Measurements from ENCODE around the gene USP47.

The USP47 gene

DNA sequence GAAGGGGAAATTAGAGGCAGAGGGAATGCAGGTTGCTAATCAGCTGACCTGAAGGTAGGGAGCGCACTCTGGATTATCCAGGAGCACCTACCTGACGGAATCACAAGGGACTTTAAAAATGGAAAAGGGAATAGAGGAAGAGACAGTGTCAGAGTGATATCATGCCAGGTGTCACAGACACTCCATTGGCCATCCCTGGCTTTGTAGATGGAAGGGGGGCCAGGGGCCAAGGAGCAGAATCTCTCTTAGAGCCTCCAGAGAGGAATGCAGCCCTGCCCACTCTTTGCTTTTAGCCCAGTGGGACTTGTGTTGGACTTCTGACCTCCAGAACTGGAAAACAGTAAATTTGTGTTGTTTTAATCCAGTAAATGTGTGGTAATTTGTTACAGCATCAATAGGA is 128.8 kb downstream of the USP47 start:
- DNase-seq: peak in 5 of 42 donors; percentile 9 to 40 (median 17)
- intact Hi-C loops (cut with DNase I): no loop called here

DNA sequence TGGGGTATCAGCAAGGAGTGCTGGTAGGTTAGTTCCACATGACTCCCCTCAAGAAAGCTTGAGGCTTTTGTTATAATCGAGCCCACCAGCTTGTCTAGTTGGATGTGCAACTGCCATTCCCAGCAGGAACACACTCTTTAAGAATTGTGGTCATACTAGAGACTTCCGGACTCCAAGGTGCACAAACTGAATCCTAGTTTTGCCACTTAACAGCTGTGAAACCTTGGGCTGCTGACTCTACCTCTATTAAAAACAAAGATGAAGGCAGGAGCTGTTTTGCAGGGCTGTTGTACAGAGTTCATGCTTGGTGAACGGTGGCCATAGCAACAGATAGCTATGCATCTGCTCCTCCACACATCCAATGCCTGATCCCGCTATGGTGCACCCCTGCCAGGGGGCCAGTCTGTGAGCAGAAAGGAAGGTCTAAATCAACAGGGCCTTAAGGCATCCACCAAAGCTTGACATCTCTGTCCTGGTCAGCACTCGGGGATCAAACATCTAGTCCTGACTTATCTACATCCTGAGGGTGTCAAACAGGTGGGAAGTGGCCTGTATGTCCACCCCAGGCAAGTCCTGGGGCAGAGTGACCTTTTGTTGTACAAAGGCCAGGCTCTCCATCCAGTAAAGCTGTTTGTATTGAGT is 130.3 kb downstream of the USP47 start:
- DNase-seq: peak in 12 of 42 donors; percentile 3 to 55 (median 26)
- intact Hi-C loops (cut with DNase I): no loop called here

DNA sequence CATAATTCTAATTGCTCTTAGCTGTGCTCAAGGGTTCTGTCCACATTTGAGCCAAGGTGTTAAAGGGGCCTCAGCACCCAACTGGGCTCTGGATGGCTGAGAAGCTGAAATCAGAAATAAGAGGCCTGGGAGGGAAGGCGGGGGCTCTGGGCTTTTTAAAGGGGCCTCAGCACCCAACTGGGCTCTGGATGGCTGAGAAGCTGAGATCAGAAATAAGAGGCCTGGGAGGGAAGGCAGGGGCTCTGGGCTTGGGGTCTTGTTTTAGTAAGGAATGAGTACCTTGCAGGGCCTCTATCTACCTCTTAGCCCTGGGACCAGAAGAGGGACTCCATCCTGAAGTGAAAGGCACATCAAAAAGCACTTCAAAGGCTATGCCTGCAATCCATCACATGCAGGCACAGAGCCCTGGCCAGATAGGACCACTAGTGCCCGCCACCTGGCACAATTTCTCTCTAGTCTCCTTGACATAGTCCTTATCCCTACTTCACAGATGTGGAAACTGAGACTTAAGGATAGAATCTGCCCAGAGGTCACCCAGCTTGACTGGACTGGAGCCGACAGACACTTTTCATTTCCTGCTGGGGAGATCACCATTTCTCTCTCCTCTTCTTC is 131.1 kb downstream of the USP47 start:
- intact Hi-C loops (cut with DNase I): no loop called here
- DNase-seq: peak in 5 of 42 donors; percentile 1 to 27 (median 3)

DNA sequence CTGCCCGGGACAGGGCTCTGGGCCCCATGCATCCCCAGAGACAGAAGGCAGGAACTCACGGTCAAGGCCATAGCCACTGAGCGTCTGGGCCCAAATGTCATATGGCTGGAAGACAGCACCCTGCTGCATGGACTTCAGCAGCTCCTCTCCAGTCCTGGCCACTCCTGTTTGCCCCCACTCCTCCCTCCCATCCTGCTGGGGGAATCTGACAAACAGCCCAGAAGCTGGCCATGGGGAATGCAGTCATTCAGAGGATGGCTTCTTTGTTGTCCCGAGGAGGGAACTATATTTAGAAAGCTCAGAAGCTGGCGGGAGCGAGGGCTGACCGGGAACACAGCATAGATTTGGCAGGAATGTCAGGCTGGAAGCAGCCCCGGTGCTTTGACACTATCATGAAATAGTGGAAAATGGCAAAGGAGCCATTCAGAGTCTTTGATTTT is 131.6 kb downstream of the USP47 start:
- DNase-seq: peak in 41 of 42 donors; percentile 47 to 91 (median 70)
- intact Hi-C loops (cut with DNase I): no loop called here

DNA sequence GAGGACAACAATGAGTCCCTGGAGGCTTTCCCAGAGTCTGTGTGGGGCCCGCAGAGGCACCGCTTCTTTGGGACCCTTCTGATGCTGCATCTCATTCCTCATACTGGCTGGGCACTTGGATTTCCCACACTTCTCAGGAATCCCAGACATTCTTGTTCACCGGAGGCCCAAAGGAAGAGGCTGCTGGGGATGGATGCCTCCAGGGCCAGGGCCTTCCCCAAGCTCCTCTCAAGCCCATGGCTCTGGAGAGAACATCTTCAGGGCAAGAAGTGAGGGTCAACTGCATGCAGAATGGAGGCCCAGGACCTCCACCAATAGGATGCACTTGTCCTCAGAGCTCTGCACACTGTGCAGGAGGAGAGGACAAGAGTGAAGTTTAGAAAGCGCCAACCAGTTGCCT is 132.1 kb downstream of the USP47 start:
- DNase-seq: peak in 7 of 42 donors; percentile 1 to 41 (median 9)
- intact Hi-C loops (cut with DNase I): no loop called here

DNA sequence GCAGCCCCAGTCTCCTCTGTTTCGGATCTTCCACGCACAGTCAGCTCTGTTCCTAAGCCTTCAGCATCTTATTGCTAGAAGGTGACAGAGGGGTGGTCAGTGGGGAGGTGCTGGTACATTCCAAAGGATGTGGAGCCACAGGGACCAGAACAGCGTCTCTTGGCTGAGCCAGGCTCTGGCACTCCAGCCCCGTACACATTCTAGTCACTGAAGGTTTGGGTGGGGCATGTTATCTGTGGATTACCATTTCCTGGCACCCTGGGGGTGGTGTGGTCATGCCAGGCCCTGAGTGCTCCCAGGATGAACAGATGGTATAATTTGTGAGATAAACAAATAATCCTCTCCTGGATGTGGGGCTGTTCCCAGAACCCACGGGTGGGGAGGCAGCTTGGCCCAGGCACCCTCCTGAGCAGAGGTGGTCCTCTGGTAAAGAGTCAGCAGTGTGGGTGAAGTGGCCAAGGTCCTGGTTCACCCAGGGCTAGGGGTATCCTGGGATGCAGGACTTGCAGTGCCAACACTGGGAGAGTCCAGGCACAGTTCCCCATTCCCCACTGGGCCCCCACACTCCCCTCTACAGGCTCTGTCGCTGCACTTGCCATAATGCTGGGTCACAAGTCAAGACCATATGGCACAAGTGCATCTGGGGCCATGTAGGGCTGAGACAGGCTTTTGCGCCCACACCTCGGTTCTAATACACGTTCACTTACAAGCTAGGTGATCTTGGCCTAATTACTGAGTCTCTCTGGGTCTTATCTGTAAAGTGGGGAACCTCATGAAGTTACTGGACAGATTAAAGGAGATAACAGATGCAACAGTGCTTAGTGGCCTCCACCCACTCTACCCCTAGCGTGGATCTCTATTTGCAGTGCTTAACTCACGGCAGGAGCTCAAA is 133.7 kb downstream of the USP47 start:
- intact Hi-C loops (cut with DNase I): no loop called here
- DNase-seq: peak in 10 of 42 donors; percentile 0 to 38 (median 12)

DNA sequence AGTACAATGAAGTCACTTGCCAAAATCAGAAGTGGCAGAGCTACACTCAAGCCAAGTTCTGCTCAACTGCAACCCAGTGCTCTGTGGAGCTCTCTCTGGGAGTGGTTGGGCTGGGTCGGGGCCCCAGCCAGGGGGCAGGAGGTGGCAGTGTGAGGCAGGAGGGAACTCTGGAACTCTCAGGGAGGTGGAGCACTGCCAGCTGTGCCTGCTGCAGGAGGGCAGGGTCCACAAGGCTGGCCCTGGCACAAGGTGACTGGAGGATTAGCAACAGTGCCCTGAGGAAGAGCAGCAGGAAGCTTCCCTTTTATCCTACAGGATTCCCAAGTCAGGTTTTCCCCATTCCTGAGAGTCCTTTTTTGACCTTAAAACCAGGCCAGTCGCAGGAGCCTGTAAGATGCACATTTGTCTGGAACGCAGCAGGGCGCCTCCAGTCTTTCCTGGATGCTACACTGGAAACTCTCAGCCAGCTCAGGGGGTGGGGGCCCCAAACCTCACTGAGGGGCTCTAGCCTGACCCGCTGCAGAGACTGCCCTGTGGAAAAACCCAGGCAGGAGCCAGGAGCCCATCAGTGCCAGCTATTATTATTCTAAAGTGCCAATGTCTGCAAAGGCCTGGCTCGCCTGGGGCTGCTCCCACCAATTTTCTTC is 134.8 kb downstream of the USP47 start:
- peak in 14 of 42 donors; percentile 1 to 46 (median 17) for DNase-seq
- intact Hi-C loops (cut with DNase I): no loop called here

DNA sequence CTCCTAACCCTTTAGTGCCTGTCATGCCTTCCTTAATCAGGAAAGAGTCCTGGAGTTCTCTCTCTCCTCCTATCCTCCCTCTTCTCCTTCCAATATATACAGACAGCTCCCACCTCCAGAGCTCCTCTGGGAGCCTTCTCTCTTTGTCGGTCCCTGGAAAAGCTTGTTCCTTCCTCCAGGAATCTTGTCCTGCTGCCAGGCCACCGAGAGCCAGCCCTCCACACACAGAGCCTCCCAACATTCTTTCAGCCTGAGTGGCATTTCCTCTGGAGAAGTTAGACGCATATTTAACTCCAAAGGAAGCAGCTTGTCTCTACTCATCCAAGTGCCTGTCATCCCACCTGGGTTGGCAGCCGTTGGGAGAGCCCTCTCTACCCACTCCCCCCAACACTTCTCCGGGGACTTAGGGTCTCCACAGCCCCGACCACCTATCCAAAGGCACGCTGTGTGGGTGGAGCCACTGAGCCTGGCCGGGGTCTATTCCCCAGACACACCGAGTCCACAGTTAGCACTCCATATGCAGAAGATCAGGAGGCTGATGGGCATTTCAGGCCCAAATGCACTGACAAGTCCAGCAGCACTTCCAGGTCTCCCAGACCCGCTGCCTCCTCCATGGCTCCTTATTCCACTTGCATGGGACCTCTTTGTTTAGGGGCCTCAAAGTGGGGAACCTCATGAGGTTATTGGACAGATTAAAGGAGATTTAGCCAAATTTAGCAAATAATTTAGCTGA is 135.6 kb downstream of the USP47 start:
- DNase-seq: peak in 12 of 42 donors; percentile 2 to 46 (median 18)
- intact Hi-C loops (cut with DNase I): no loop called here

DNA sequence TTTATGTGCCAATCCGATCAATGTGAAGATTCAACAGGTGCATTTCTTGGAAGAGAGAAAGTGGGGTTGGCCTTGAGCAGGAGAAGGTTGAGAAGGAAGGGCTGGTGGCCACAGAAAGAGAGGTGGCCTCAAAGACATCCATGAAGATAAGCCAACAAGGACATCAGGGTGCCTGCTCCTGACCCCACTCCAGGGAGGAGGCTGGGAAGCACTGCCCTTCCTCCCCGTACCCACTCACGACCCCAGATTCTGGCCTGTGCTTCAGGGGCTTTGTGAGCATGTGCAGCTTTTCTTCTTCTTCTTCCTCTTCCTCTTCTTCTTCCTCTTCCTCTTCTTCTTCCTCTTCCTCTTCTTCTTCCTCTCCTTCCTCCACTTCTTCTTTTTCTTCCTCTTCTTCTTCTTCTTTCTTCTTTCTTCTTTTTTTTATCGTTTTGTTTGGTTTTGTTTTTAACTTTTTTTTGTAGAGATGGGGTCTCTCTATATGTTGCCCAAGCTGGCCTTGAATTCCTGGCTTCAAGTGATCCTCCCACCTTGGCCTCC is 136.4 kb downstream of the USP47 start:
- DNase-seq: peak in 5 of 42 donors; percentile 3 to 31 (median 13)
- intact Hi-C loops (cut with DNase I): no loop called here

DNA sequence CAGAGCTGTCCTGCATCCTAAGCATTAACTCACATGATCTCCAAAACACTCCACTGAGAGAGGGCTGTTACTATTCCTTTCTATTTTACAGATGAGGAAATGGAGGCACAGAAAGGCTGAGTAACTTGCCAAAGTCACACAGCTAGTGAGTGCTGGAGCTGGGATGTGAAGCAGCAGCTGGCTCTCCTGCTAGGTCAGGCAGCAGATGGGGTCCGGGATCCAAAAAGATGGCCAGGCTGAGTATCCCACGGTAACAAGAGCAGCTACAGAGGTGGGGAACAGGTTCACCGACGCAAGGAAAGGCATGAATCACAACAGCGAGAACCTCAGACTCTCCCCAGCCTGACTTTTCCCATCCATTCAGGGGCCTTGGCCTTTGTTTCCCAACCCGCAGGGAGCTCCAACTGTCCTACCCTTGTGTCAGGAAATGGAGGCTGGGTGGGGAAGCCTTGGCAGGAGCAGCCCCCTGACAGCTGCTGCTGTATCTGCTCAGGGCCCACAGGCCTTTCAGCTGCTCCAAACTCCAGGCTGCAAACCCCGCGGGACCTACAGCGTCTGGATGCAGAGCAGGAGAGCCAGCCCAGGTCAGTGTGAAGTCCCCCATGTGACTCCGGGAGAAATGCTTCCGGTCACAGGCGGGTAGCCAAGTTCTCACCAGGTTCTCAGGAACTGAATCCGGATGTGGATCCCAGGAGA is 137.2 kb downstream of the USP47 start:
- peak in 12 of 42 donors; percentile 3 to 43 (median 14) for DNase-seq

DNA sequence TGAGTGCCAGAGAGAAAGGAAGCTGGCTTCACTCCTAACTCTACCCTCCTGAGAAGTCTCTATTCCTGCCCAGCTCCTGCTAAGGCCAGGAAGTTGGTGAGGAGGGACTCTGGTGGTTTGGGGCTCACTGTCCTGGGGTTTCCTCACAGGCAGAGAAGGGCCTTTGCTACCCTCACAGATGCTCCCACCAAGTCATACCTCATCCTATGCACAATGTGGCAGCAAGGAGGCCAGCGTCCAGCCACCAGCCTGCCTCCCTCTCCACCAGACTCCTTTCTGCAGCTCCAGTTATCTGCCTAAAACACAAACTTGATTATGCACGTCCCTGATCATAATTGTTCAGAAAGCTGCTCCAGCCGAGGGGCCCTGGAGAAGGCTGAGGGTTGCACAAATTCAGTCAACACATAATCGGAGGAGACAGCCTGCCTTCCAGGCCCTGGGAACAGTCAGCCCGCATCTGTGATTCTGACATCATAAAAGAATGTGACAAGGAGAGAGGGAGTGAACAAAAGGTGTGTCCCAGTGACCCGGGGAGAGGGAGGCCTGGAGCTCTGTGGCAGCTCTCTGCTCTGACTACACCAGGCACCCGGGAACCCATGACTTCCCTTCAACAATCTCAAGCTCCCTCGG is 137.8 kb downstream of the USP47 start:
- DNase-seq: peak in 26 of 42 donors; percentile 31 to 82 (median 58)
- intact Hi-C loops (cut with DNase I): no loop called here

More for the DNA sequence above, 137.2 kb downstream of the USP47 start:
- intact Hi-C loops (cut with DNase I): no loop called here

DNA sequence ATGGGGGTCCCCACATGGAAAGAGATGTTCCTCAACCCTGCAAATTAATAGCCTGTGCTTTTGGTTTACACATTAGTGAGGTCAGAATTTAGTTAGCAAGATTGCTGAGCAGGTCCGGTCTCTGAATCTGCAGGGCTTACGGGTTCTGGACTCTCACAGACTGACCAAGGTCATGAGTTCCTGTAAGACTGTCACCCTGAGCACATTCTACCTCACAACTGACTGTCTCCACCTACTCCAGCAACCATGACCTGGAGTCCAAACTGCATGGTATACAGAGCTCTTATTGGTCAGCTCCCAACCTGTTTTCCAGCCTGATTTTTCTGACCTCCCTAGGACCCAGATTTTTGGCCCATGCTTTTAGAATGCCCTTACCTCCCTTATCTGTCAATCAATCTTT is 138.4 kb downstream of the USP47 start:
- intact Hi-C loops (cut with DNase I): no loop called here
- peak in 2 of 42 donors; percentile 3 to 6 for DNase-seq

DNA sequence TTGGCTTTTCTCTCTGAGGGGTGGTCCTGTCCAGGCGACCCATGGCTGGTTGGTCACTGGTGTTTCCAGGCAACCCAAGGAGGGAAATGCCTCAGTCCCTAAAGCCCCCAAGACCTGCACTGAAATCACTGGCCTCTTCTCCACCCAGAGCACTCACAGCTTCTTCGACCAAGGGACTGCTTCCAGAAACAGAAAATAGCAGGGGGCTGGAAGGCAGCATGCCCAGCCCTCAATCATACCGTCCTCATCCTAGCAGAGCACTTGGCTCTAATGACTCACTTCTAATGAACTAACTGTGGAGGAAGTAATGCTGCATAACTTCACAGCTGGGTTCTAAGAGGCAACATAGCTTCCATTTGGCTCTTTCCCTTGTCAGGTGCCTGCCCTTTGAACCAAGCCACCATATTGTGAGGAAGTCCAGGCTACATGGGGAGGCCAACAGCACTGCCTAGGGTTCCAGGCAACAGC is 139.1 kb downstream of the USP47 start:
- intact Hi-C loops (cut with DNase I): no loop called here
- peak in 4 of 42 donors; percentile 4 to 15 (median 6) for DNase-seq

DNA sequence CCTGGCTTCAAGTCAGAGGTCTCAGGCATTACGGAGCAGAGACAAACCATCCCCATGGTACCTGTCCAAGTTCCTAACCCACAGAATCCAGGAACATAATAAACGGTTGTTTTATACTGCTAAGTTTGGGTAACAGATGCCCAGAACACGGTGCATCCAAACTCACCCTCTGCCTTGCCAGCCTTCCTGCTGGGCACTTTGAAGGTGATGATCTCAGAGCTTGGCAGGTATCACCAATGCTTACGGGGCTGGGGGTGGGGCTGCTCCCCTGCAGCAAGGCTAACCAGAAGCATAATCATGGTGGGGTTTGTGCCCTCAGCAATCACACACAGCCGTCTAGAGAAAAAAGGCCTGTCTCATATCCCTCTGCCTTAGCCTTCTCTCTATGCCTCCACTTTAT is 139.6 kb downstream of the USP47 start:
- DNase-seq: peak in 7 of 42 donors; percentile 7 to 56 (median 11)
- intact Hi-C loops (cut with DNase I): no loop called here

DNA sequence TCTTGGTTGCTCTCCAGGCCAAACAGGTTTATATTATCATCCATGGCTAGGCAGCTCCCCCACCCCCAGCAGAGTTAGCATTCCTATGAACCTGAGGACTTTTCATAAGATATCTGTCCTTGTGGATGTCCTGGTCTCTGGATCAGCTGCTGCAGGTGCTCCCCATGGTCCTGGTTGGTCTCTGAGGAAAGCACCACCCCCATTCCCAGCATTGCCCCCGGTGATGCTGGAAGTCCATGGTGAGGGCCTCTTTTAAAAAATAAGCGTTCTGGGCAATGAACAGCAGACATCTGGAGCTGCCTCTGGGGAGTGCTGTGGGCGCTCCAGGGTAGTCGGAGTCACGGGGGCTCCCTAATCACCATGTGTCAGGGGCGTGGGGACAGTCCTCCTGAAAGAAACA is 140.1 kb downstream of the USP47 start:
- intact Hi-C loops (cut with DNase I): no loop called here
- DNase-seq: peak in 6 of 42 donors; percentile 1 to 24 (median 7)

DNA sequence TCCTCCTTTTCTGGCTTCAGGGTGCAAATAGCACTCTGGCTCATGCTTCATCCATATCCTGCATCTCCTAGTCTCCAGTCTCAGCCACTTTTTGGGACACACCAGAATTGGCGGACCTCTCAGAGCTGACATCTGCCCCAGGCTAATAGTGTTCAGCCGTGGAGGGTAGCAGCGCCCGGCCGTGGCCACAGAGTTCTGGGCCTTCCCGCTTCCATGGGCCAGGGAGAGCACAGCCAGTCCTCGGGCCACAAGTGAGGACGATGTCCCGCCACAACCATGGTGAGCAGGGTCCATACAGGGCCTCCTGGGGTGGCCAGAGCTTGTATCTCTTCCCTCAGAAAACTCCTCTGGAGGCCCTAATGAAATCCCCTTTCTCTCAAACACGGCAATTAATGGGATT is 140.7 kb downstream of the USP47 start:
- intact Hi-C loops (cut with DNase I): no loop called here
- peak in 4 of 42 donors; percentile 5 to 22 (median 11) for DNase-seq

DNA sequence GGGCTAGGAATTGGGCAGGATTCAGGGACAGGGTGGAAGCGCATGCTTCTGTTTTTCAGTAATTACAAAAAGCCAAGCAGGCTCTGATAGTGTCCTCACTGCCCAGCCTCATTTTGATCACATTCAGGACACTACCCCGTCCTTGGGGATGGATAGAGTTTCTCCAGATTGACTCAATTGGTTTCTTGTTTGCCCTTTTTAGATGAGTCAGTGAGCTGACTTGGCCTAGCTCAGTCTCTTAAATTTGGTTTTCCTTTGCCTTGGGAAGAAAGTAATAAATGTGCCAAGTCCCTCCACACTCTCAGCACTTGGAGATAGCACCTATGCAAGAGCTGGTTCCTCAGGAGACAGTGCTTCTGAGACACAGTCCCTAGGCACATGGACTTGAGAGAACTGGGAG is 141.2 kb downstream of the USP47 start:
- intact Hi-C loops (cut with DNase I): no loop called here

More for the DNA sequence above, 141.2 kb downstream of the USP47 start:
- peak in 3 of 42 donors; percentile 3 to 8 (median 6) for DNase-seq

Data from head of caudate nucleus (tissue), 42 donors.